HepG2 (cell line): ENCODE measurements around the gene LOXL4. TPM values are rescaled to one million over a fixed set of nuclear protein-coding genes. Genes with fewer than 3 reads are reported as not detected.

ENCODE experiments used
- ATAC-seq: fragments of 200-7000 bp; cut with Tn5 transposase; 3 replicates; pipeline ENCODE4 v1.9.1; 2020; ENCODE audit warnings: mild to moderate bottlenecking, moderate library complexity
- BruUV-seq: library from RNA; stranded (reverse); fragments of 400-500 nt; replicated peaks from 2 replicates; lab custom pipeline; 2021; lab: Mats Ljungman, UMichigan
- CTCF ChIA-PET: fragments of 300-600 bp; formaldehyde crosslinking; extraction: SDS; loops from one replicate; lab custom pipeline; 2021; ENCODE audit warnings: low total read pairs, inconsistent platforms, low intra/inter-chr PET ratio; lab: Yijun Ruan, JAX
- POLR2A ChIA-PET: fragments of 350-600 bp; sonication (Branson Sonifier 250); formaldehyde crosslinking; loops from one replicate; lab custom pipeline; 2020; ENCODE audit warnings: antibody characterized with exemption, inconsistent platforms; lab: Yijun Ruan, JAX
- DNase-seq: peaks from one replicate; pipeline ENCODE4 v3.0.0-alpha.2; 2015; ENCODE audit warnings: low spot score
- FAIRE-seq: peaks from 3 replicates; lab custom pipeline; 2011; peaks lifted over from hg19 to GRCh38; lab: Jason Lieb, UNC
- H2AFZ ChIP-seq: one replicate; pipeline ENCODE4 v1.6.1; 2011; ENCODE audit warnings: low read length, inconsistent platforms
- H3K27ac ChIP-seq: fragments of 300-600 bp; 3 replicates; pipeline ENCODE4 v1.8.0; 2011; ENCODE audit warnings: mixed run types, mild to moderate bottlenecking, mixed read lengths, low read length, inconsistent platforms; ENCODE audit not compliant: insufficient read depth; ENCODE audit errors: extremely low read length
- H3K27me3 ChIP-seq, 2 experiments: fragments of 200-600 bp in 1 of 2; 2 replicates in 1 of 2; 3 replicates in 1 of 2; pipeline versions ENCODE4 v1.6.0 to v1.8.0; 2011; ENCODE audit warnings: low read length in 2 of 2, mild to moderate bottlenecking in 2 of 2, moderate library complexity in 2 of 2, inconsistent platforms in 1 of 2; ENCODE audit not compliant: insufficient read depth in 2 of 2, control insufficient read depth in 1 of 2
- H3K36me3 ChIP-seq, 2 experiments: fragments of 200-600 bp in 1 of 2; replicated peaks in 1 of 2; 2 replicates in 1 of 2; 3 replicates in 1 of 2; pipeline versions ENCODE4 v1.5.1 to v1.8.0; 2011; ENCODE audit warnings: low read length in 2 of 2, inconsistent platforms in 1 of 2; ENCODE audit not compliant: insufficient read depth in 2 of 2, control insufficient read depth in 1 of 2
- H3K4me1 ChIP-seq: 2 replicates; pipeline ENCODE4 v1.5.1; 2012; ENCODE audit warnings: low read length, inconsistent platforms; ENCODE audit not compliant: insufficient read depth
- H3K4me2 ChIP-seq: 2 replicates; pipeline ENCODE4 v1.6.0; 2011; ENCODE audit warnings: low read depth, low read length, inconsistent platforms
- H3K4me3 ChIP-seq, 3 experiments: fragments of 200-600 bp in 1 of 3; sonication (generic), shearing (Covaris generic) in 1 of 3; replicated peaks in 1 of 3; 2 replicates each; pipeline ENCODE4 v1.5.1; 2011 to 2016; ENCODE audit warnings: low read length in 3 of 3, inconsistent platforms in 2 of 3, low read depth in 2 of 3, mild to moderate bottlenecking in 2 of 3, control low read depth in 1 of 3, mixed read lengths in 1 of 3; ENCODE audit not compliant: insufficient read depth in 1 of 3
- H3K79me2 ChIP-seq: one replicate; pipeline ENCODE4 v1.6.1; 2011; ENCODE audit warnings: low read length, inconsistent platforms; ENCODE audit not compliant: insufficient read depth
- H3K9ac ChIP-seq: 2 replicates; pipeline ENCODE4 v1.6.0; 2011; ENCODE audit warnings: mild to moderate bottlenecking, low read depth, low read length, inconsistent platforms; ENCODE audit not compliant: insufficient read depth
- H3K9me3 ChIP-seq: 2 replicates; pipeline ENCODE4 v1.5.1; 2012; ENCODE audit warnings: mild to moderate bottlenecking, low read length
- H4K20me1 ChIP-seq: 2 replicates; pipeline ENCODE4 v1.6.0; 2011; ENCODE audit warnings: inconsistent platforms, mild to moderate bottlenecking, low read length, moderate library complexity; ENCODE audit not compliant: insufficient read depth
- REPIN1 ChIP-seq: sonication (generic); formaldehyde crosslinking; IDR thresholded peaks from 2 replicates; pipeline ENCODE4 v1.8.0; 2022; ENCODE audit warnings: missing genetic modification reagents, low read depth, mild to moderate bottlenecking, borderline replicate concordance
- SIN3A ChIP-seq: IDR thresholded peaks from 2 replicates; pipeline ENCODE4 v1.6.1; 2011; ENCODE audit warnings: low read depth, mild to moderate bottlenecking, control low read depth, low read length, borderline replicate concordance
- SIX1 ChIP-seq: sonication (generic); formaldehyde crosslinking; IDR thresholded peaks from 2 replicates; pipeline ENCODE4 v1.4.0; 2020; ENCODE audit warnings: missing genetic modification reagents, borderline replicate concordance
- ZNF780A ChIP-seq: sonication (generic); formaldehyde crosslinking; IDR thresholded peaks from 2 replicates; pipeline ENCODE4 v1.8.0; 2022; ENCODE audit warnings: mild to moderate bottlenecking, missing genetic modification reagents, moderate library complexity
- ZNF788 ChIP-seq: sonication (generic); formaldehyde crosslinking; IDR thresholded peaks from 2 replicates; pipeline ENCODE4 v1.5.0; 2020; ENCODE audit warnings: mild to moderate bottlenecking, missing genetic modification reagents, borderline replicate concordance
- WGBS: methylation state at CpG from one replicate; pipeline ENCODE4 v1.1.6; 2017; ENCODE audit warnings: low lambda C conversion rate; 5-methylcytosine and 5-hydroxymethylcytosine counted together
- in situ Hi-C: cut with HindIII; loops from 2 replicates; pipeline ENCODE4 v1.10.0; 2017; ENCODE audit warnings: low pct_unique_long_range_greater_than_20kb; ENCODE audit not compliant: extremely low pct_ligation_motif_present
- intact Hi-C: fragments of 100-400 bp; cut with micrococcal nuclease; formaldehyde crosslinking; loops from one replicate; pipeline ENCODE4 v1.10.0; 2022; ENCODE audit not compliant: unreplicated experiment
- polyA plus RNA-seq, 8 experiments: library from polyadenylated mRNA; depleted of rRNA in 3 of 8; stranded (reverse) in 7 of 8; unstranded in 1 of 8; fragments of >200 nt; fragmentation: Illumina TruSeq in 4 of 8; extraction: Trizol in 4 of 8; gene quantifications; 2 replicates each; pipeline versions ENCODE4 v1.2.1 to v1.2.3, GENCODE V29; 2011 to 2016; ENCODE audit warnings: low read depth in 4 of 8, missing spikeins in 1 of 8, mixed read lengths in 1 of 8; ENCODE audit not compliant: insufficient read depth in 1 of 8
- total RNA-seq, 5 experiments: library from RNA; depleted of rRNA; stranded (reverse); fragments of >200 nt; fragmentation: Illumina TruSeq; extraction: Trizol; gene quantifications; 2 replicates each; pipeline ENCODE4 v1.2.3, GENCODE V29; 2016; ENCODE audit warnings: low read depth in 1 of 5
- TF ChIP-seq, protein P1 (sequence below): sonication (generic); formaldehyde crosslinking; IDR thresholded peaks from 2 replicates; pipeline ENCODE4 v1.8.1; 2023; ENCODE audit warnings: mild to moderate bottlenecking, missing genetic modification reagents, borderline replicate concordance

Gene LOXL4
- total and polyA plus RNA-seq, 2 of the 13 experiments (the other 11 are each of a cell fraction or from before 2014, with no cell fraction given): 8.8 to 21.1 TPM

DNA sequence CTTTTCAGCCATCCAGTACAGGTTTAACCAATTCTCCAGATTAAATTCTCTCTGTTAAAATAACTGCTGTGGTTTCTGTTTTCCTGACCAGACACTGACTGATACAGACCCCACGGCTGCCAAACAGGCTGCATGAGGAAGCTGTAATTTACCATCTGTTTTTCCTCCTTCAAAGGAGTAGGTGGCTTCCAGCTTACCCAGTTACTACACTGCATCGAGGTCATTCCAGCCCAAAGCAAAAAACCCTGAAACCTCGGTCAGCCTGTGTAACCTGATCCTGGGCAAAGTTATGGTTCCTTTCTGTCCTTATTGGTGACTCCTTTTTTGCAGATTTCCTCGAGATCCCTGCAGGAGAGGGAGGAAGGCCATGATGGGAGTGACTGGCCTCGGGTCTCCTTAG is 27.9 kb upstream of the LOXL4 start:
- no peak overlapping the region for H3K9ac ChIP-seq
- 1% methylated on average over 5 of the region's 5 CpGs for WGBS
- ChIA-PET CTCF (no interaction called here), POLR2A (no interaction called here)
- no peak for FAIRE-seq
- peaks cover 13% of the 10 kb centered on the region for H3K4me1 ChIP-seq
- DNase-seq: no peak
- ATAC-seq: peak; percentile 34; the same call in 2 of the 3 replicates
- H3K4me2 ChIP-seq: no peak overlapping the region
- no peak overlapping the region for H3K4me3 ChIP-seq
- in situ Hi-C loops (no loop called here), intact Hi-C loops (no loop called here)
- no peak overlapping the region for H2AFZ ChIP-seq
- peak; percentile 37; the same call in 1 of the 2 replicates for TF ChIP-seq SIX1 (CRISPR knock-in tag)
- no peak for TF ChIP-seq REPIN1 (CRISPR knock-in tag)
- H3K27ac ChIP-seq: no peak overlapping the region
- H3K79me2 ChIP-seq: no peaks in the 10 kb centered on the region
- no peaks in the 10 kb centered on the region for H3K36me3 ChIP-seq
- H4K20me1 ChIP-seq: no peaks in the 10 kb centered on the region; the same call in 1 of the 2 replicates
- no TSS peak for BruUV-seq
- no peaks in the 10 kb centered on the region for H3K9me3 ChIP-seq
- peaks cover 3 to 46% of the 10 kb centered on the region in 2 experiments; a peak in 3 of 5 replicates for H3K27me3 ChIP-seq

DNA sequence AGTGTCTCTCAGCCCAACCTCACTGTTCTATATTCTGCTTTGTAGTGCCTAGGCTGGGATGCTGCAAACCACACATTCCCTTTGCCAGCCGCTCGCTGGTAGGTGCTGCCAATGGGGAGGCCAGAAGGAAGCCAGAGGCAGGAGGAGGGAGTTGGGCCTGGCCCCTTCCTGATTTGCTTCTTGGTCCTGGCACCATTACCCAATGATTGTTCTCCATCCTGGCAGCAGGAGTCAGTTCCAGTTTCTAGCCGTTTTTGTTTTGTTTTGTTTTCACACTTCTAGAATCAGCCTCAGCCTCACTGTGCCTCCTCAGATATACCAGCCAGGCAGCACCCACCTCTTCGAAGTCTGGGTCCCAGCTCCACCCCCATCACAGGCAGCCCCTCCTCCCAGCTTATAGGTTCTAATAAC is 27.4 kb upstream of the LOXL4 start:
- FAIRE-seq (no peak), ATAC-seq (no peak), DNase-seq (no peak)
- Histone ChIP-seq H4K20me1 (no peaks in the 10 kb centered on the region; the same call in 1 of the 2 replicates), H3K9me3 (no peaks in the 10 kb centered on the region), H3K4me3 (no peak overlapping the region), H3K27ac (no peak overlapping the region), H3K79me2 (no peaks in the 10 kb centered on the region), H2AFZ (no peak overlapping the region), H3K4me2 (no peak overlapping the region), H3K36me3 (no peaks in the 10 kb centered on the region), H3K27me3 (peaks cover 3 to 46% of the 10 kb centered on the region in 2 experiments; a peak in 4 of 5 replicates), H3K9ac (no peak overlapping the region), H3K4me1 (peaks cover 12% of the 10 kb centered on the region)
- in situ Hi-C loops (no loop called here), intact Hi-C loops (no loop called here)
- TF ChIP-seq ZNF780A (CRISPR knock-in tag) (no peak), ZNF788 (no peak), SIN3A (no peak)
- TF ChIP-seq, protein P1, sequence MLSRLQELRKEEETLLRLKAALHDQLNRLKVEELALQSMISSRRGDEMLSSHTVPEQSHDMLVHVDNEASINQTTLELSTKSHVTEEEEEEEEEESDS: no peak
- WGBS: 50% methylated on average over 4 of the region's 4 CpGs
- no TSS peak for BruUV-seq
- ChIA-PET CTCF (no interaction called here), POLR2A (no interaction called here)
